WTC11 (cell line): ENCODE data around the gene SLC25A14. TPM values are rescaled to one million over a fixed set of nuclear protein-coding genes. Genes with fewer than 3 reads are reported as not detected.

ENCODE experiments used
- ATAC-seq: fragments of 200-7000 bp; cut with Tn5 transposase; 2 replicates; pipeline ENCODE4 v1.10.0; 2021; ENCODE audit warnings: mild to moderate bottlenecking, moderate library complexity
- CTCF ChIA-PET: fragments of 300-600 bp; sonication (Branson Sonifier 250); formaldehyde crosslinking; loops from one replicate; lab custom pipeline; 2021; ENCODE audit warnings: antibody characterized with exemption; lab: Charles Lee
- POLR2A ChIA-PET: fragments of 350-600 bp; sonication (Branson Sonifier 250); formaldehyde crosslinking; loops from one replicate; lab custom pipeline; 2021; ENCODE audit warnings: antibody characterized with exemption; lab: Charles Lee
- DNase-seq: peaks from one replicate; pipeline ENCODE4 v3.0.0; 2021; ENCODE audit warnings: low spot score
- H3K27ac Mint-ChIP-seq: 2 replicates; pipeline ENCODE4 v1.8.0; 2021; ENCODE audit warnings: mixed read lengths
- H3K27me3 Mint-ChIP-seq: 2 replicates; pipeline ENCODE4 v1.8.0; 2021; ENCODE audit warnings: low read depth, mild to moderate bottlenecking, moderate library complexity, mixed read lengths
- H3K36me3 Mint-ChIP-seq: 2 replicates; pipeline ENCODE4 v1.8.0; 2021; ENCODE audit warnings: mixed read lengths
- H3K4me1 Mint-ChIP-seq: 2 replicates; pipeline ENCODE4 v1.8.0; 2022; ENCODE audit warnings: mixed read lengths
- H3K4me3 Mint-ChIP-seq: 2 replicates; pipeline ENCODE4 v1.8.0; 2021; ENCODE audit warnings: mild to moderate bottlenecking, moderate library complexity, mixed read lengths
- H3K9me3 Mint-ChIP-seq: 2 replicates; pipeline ENCODE4 v1.8.0; 2021; ENCODE audit warnings: mixed read lengths
- FOXJ3 ChIP-seq: sonication (generic); formaldehyde crosslinking; IDR thresholded peaks from 2 replicates; pipeline ENCODE4 v1.9.0; 2021; ENCODE audit warnings: missing genetic modification reagents, mild to moderate bottlenecking, borderline replicate concordance
- GABPB1 ChIP-seq: sonication (generic); formaldehyde crosslinking; IDR thresholded peaks from 2 replicates; pipeline ENCODE4 v1.8.1; 2023; ENCODE audit warnings: mild to moderate bottlenecking, missing genetic modification reagents
- GTF2I ChIP-seq: fragments of 250-450 bp; sonication (Bioruptor Pico); conservative IDR thresholded peaks from 2 replicates; pipeline ENCODE4 v1.4.0; 2021; ENCODE audit warnings: mild to moderate bottlenecking
- IRF2 ChIP-seq: sonication (generic); formaldehyde crosslinking; IDR thresholded peaks from 2 replicates; pipeline ENCODE4 v1.8.0; 2022; ENCODE audit warnings: low read depth, missing genetic modification reagents, borderline replicate concordance
- JUN ChIP-seq: sonication (generic); formaldehyde crosslinking; IDR thresholded peaks from 2 replicates; pipeline ENCODE4 v1.8.0; 2023; ENCODE audit warnings: mild to moderate bottlenecking, missing genetic modification reagents
- KAT7 ChIP-seq: sonication (generic); formaldehyde crosslinking; IDR thresholded peaks from 2 replicates; pipeline ENCODE4 v1.8.1; 2023; ENCODE audit warnings: missing genetic modification reagents, mild to moderate bottlenecking, borderline replicate concordance
- MXD4 ChIP-seq: fragments of 250-450 bp; sonication (Bioruptor Pico); IDR thresholded peaks from 2 replicates; pipeline ENCODE4 v1.8.0; 2021; ENCODE audit warnings: mild to moderate bottlenecking, moderate library complexity, borderline replicate concordance
- NFATC4 ChIP-seq: fragments of 250-450 bp; sonication (Bioruptor Pico); IDR thresholded peaks from 2 replicates; pipeline ENCODE4 v1.9.0; 2021; ENCODE audit warnings: mild to moderate bottlenecking
- NR2C2 ChIP-seq: sonication (generic); formaldehyde crosslinking; IDR thresholded peaks from 2 replicates; pipeline ENCODE4 v1.8.0; 2022; ENCODE audit warnings: mild to moderate bottlenecking, missing genetic modification reagents
- PRRX2 ChIP-seq: fragments of 250-450 bp; sonication (Bioruptor Pico); IDR thresholded peaks from 2 replicates; pipeline ENCODE4 v1.8.0; 2021; ENCODE audit warnings: mild to moderate bottlenecking
- RORB ChIP-seq: fragments of 250-450 bp; sonication (Bioruptor Pico); IDR thresholded peaks from 2 replicates; pipeline ENCODE4 v1.9.0; 2021; ENCODE audit warnings: mild to moderate bottlenecking
- SP1 ChIP-seq: sonication (generic); formaldehyde crosslinking; conservative IDR thresholded peaks from 2 replicates; pipeline ENCODE4 v1.8.1; 2022; ENCODE audit warnings: missing genetic modification reagents
- ZNF121 ChIP-seq: sonication (generic); formaldehyde crosslinking; IDR thresholded peaks from 2 replicates; pipeline ENCODE4 v1.8.0; 2023; ENCODE audit warnings: missing genetic modification reagents
- ZNF263 ChIP-seq: sonication (generic); formaldehyde crosslinking; IDR thresholded peaks from 2 replicates; pipeline ENCODE4 v1.8.1; 2022; ENCODE audit warnings: low read depth, mild to moderate bottlenecking, moderate library complexity, missing genetic modification reagents
- ZNF396 ChIP-seq: fragments of 250-450 bp; sonication (Bioruptor Pico); IDR thresholded peaks from 2 replicates; pipeline ENCODE4 v1.8.0; 2021; ENCODE audit warnings: mild to moderate bottlenecking, moderate library complexity, borderline replicate concordance
- total RNA-seq: library from RNA; stranded (reverse); gene quantifications from 3 replicates; pipeline ENCODE4 v1.2.3, GENCODE V29; 2021
- TF ChIP-seq, protein P1 (sequence below): fragments of 250-450 bp; sonication (Bioruptor Pico); IDR thresholded peaks from 2 replicates; pipeline ENCODE4 v1.9.0; 2021; ENCODE audit warnings: mild to moderate bottlenecking
- TF ChIP-seq, protein P2 (sequence below): fragments of 250-450 bp; sonication (Bioruptor Pico); IDR thresholded peaks from 2 replicates; pipeline ENCODE4 v1.8.0; 2021; ENCODE audit warnings: mild to moderate bottlenecking
- TF ChIP-seq, protein P3 (sequence below): sonication (generic); formaldehyde crosslinking; IDR thresholded peaks from 2 replicates; pipeline ENCODE4 v1.8.1; 2022; ENCODE audit warnings: low read depth, mild to moderate bottlenecking, moderate library complexity, missing genetic modification reagents, borderline replicate concordance
- TF ChIP-seq, protein P4 (sequence below): sonication (generic); formaldehyde crosslinking; conservative IDR thresholded peaks from 2 replicates; pipeline ENCODE4 v1.8.1; 2023; ENCODE audit warnings: mild to moderate bottlenecking, low read depth, missing genetic modification reagents, moderate library complexity
- TF ChIP-seq, protein P5 (sequence below): sonication (generic); formaldehyde crosslinking; IDR thresholded peaks from 2 replicates; pipeline ENCODE4 v1.8.1; 2022; ENCODE audit warnings: missing genetic modification reagents, borderline replicate concordance

Gene SLC25A14
- total RNA-seq, 1 experiment from 2014 or later: 21.2 TPM

DNA sequence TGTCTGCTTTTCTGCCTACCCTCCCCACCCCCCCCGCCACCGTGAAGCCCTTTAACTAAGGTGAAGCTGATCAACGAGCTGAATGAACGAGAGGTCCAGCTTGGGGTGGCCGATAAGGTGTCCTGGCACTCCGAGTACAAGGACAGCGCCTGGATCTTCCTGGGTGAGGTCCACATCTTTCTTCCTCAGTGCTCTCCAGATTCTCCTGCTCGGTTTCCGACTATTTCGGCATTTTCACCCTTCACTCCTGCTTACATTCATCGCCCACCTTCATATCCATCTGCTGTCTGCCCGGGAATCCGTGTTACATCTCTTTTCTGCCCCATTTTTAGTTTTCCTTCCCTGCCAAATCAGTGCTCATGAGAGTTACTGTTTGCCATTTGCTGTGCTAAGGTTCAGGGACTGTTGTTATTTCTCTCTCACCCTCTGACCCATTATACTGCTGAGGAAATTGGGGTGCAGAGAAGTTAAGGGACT, 62.5 kb downstream of the SLC25A14 start (continued):
- TF ChIP-seq, protein P1, sequence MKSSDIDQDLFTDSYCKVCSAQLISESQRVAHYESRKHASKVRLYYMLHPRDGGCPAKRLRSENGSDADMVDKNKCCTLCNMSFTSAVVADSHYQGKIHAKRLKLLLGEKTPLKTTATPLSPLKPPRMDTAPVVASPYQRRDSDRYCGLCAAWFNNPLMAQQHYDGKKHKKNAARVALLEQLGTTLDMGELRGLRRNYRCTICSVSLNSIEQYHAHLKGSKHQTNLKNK (CRISPR knock-in tag): no peak
- no peak for TF ChIP-seq FOXJ3 (CRISPR knock-in tag)

DNA sequence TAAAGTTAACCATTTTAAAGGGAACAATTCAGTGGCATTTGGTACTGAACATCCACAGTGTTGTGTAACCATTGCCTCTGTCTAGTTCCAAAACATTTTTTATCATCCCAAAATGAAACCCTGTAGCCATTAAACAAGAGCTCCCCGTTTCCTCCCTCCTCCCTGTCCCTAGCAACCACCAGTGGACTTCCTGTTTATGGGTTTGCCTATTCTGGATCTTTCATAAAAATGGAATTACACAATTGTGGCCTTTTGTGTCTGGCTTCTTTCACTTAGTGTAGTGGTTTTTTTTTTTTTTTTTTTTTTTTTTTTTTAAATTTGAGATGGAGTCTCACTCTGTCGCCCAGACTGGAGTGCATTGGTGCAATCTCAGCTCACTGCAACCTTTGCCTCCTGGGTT, 73.7 kb downstream of the SLC25A14 start:
- DNase-seq (no peak), ATAC-seq (no peak)
- H3K27ac Mint-ChIP-seq: no peak overlapping the region
- H3K36me3 Mint-ChIP-seq: peaks cover 23% of the 10 kb centered on the region
- POLR2A ChIA-PET: no interaction called here
- no peaks in the 10 kb centered on the region for H3K9me3 Mint-ChIP-seq
- CTCF ChIA-PET: no interaction called here
- H3K27me3 Mint-ChIP-seq: no peaks in the 10 kb centered on the region
- H3K4me1 Mint-ChIP-seq: no peaks in the 10 kb centered on the region
- TF ChIP-seq, protein P1 (CRISPR knock-in tag): no peak
- no peak for TF ChIP-seq MXD4
- TF ChIP-seq NFATC4 (CRISPR knock-in tag): no peak
- no peak for TF ChIP-seq IRF2 (CRISPR knock-in tag)
- H3K4me3 Mint-ChIP-seq: no peak overlapping the region

DNA sequence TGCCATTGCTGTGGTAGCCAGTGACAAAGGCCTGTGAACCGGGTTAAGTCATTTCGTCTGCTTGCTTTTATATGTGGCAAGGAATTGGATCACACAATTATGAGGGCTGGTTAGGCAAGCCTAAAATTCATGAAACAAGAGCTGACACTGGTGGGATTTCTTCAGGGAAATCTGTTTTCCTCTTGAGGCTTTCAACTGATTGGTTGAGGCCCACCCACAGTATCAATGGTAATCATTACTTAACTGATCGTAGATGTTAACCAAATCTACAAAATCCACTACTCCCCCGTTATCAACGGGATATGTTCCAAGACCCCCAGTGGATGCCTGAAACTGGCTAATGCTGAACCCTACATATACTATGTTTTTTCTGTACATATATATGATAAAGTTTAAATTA, 75.1 kb downstream of the SLC25A14 start:
- TF ChIP-seq, protein P2, sequence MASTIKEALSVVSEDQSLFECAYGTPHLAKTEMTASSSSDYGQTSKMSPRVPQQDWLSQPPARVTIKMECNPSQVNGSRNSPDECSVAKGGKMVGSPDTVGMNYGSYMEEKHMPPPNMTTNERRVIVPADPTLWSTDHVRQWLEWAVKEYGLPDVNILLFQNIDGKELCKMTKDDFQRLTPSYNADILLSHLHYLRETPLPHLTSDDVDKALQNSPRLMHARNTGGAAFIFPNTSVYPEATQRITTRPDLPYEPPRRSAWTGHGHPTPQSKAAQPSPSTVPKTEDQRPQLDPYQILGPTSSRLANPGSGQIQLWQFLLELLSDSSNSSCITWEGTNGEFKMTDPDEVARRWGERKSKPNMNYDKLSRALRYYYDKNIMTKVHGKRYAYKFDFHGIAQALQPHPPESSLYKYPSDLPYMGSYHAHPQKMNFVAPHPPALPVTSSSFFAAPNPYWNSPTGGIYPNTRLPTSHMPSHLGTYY (CRISPR knock-in tag): no peak
- no peak for TF ChIP-seq NR2C2 (CRISPR knock-in tag)
- TF ChIP-seq, protein P3, sequence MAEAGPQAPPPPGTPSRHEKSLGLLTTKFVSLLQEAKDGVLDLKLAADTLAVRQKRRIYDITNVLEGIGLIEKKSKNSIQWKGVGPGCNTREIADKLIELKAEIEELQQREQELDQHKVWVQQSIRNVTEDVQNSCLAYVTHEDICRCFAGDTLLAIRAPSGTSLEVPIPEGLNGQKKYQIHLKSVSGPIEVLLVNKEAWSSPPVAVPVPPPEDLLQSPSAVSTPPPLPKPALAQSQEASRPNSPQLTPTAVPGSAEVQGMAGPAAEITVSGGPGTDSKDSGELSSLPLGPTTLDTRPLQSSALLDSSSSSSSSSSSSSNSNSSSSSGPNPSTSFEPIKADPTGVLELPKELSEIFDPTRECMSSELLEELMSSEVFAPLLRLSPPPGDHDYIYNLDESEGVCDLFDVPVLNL (CRISPR knock-in tag): no peak
- no peak for TF ChIP-seq RORB (CRISPR knock-in tag)
- no peak for TF ChIP-seq JUN (CRISPR knock-in tag)
- no peak for TF ChIP-seq ZNF396 (CRISPR knock-in tag)
- TF ChIP-seq ZNF121 (CRISPR knock-in tag): no peak
- no peak for TF ChIP-seq SP1 (CRISPR knock-in tag)
- TF ChIP-seq, protein P4, sequence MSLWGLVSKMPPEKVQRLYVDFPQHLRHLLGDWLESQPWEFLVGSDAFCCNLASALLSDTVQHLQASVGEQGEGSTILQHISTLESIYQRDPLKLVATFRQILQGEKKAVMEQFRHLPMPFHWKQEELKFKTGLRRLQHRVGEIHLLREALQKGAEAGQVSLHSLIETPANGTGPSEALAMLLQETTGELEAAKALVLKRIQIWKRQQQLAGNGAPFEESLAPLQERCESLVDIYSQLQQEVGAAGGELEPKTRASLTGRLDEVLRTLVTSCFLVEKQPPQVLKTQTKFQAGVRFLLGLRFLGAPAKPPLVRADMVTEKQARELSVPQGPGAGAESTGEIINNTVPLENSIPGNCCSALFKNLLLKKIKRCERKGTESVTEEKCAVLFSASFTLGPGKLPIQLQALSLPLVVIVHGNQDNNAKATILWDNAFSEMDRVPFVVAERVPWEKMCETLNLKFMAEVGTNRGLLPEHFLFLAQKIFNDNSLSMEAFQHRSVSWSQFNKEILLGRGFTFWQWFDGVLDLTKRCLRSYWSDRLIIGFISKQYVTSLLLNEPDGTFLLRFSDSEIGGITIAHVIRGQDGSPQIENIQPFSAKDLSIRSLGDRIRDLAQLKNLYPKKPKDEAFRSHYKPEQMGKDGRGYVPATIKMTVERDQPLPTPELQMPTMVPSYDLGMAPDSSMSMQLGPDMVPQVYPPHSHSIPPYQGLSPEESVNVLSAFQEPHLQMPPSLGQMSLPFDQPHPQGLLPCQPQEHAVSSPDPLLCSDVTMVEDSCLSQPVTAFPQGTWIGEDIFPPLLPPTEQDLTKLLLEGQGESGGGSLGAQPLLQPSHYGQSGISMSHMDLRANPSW: no peak
- no peak for TF ChIP-seq PRRX2 (CRISPR knock-in tag)
- TF ChIP-seq, protein P5, sequence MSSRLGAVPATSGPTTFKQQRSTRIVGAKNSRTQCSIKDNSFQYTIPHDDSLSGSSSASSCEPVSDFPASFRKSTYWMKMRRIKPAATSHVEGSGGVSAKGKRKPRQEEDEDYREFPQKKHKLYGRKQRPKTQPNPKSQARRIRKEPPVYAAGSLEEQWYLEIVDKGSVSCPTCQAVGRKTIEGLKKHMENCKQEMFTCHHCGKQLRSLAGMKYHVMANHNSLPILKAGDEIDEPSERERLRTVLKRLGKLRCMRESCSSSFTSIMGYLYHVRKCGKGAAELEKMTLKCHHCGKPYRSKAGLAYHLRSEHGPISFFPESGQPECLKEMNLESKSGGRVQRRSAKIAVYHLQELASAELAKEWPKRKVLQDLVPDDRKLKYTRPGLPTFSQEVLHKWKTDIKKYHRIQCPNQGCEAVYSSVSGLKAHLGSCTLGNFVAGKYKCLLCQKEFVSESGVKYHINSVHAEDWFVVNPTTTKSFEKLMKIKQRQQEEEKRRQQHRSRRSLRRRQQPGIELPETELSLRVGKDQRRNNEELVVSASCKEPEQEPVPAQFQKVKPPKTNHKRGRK (CRISPR knock-in tag): no peak
- TF ChIP-seq GTF2I (CRISPR knock-in tag): no peak
- TF ChIP-seq ZNF263 (CRISPR knock-in tag): no peak
- TF ChIP-seq KAT7 (CRISPR knock-in tag): no peak
- TF ChIP-seq GABPB1 (CRISPR knock-in tag): no peak
- TF ChIP-seq, all 79 proteins: peak for 0
- Mint-ChIP-seq H3K4me3 (no peak overlapping the region), H3K36me3 (peaks cover 19% of the 10 kb centered on the region), H3K9me3 (no peaks in the 10 kb centered on the region), H3K4me1 (peaks cover 13% of the 10 kb centered on the region), H3K27me3 (no peaks in the 10 kb centered on the region), H3K27ac (no peak overlapping the region)
- POLR2A ChIA-PET: no interaction called here
- ATAC-seq (no peak), DNase-seq (no peak)
- CTCF ChIA-PET: no interaction called here
